ENCODE results near the gene PHF5A. TPM values are rescaled to one million over a fixed set of nuclear protein-coding genes. Genes with fewer than 3 reads are reported as not detected.

Gene PHF5A
- polyA plus RNA-seq, 1 of the 3 experiments (the other 2 are of a cell fraction) = 39.6 TPM

DNA sequence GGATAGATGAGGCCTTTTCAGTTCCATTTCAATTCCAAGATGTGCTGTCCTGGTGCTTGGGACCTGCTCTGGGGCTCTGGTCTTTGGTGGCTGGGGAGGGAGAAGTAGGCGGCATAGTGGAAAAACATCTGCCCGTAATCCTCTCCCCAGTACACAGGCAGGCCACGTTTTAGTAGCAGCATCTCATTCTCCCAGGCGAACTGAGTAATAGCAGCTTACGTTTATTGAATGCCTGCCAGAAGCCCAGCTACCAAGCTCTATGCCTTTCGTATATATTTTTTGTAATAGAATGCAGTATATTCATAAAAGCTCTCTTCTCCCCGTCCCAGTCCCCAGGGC lies 11.9 kb upstream of the PHF5A start:
- peaks cover 56% of the 10 kb centered on the region for H3K79me2 ChIP-seq (ENCODE audit: insufficient read depth)
- no peaks in the 10 kb centered on the region for H3K36me3 ChIP-seq (replicated peaks in 1 of 2; ENCODE audit: control insufficient read depth in 1 of 2, insufficient read depth in 2 of 2, low read length in 1 of 2)
- H3K27me3 ChIP-seq (ENCODE audit: insufficient read depth) = no peaks in the 10 kb centered on the region
- no peak for DNase-seq
- POLR2A ChIA-PET = no interaction called here
- TF ChIP-seq NRF1 (IDR thresholded peaks at IDR 0.05; ENCODE audit: low read depth, low read length) = no peak
- TF ChIP-seq MXI1 (IDR thresholded peaks at IDR 0.05; ENCODE audit: low read depth, low read length) = no peak
- TF ChIP-seq FOXM1 (IDR thresholded peaks at IDR 0.05; ENCODE audit: low read depth) = no peak
- no peak for TF ChIP-seq RCOR1 (IDR thresholded peaks at IDR 0.05; ENCODE audit: low read length)
- no peak for TF ChIP-seq JUND (IDR thresholded peaks at IDR 0.05)
- TF ChIP-seq TEAD4 (IDR thresholded peaks at IDR 0.05; ENCODE audit: borderline replicate concordance, insufficient read depth) = no peak
- no peak for TF ChIP-seq POLR2AphosphoS5 (IDR thresholded peaks at IDR 0.05; ENCODE audit: low read depth, low read length)
- TF ChIP-seq, protein P1, sequence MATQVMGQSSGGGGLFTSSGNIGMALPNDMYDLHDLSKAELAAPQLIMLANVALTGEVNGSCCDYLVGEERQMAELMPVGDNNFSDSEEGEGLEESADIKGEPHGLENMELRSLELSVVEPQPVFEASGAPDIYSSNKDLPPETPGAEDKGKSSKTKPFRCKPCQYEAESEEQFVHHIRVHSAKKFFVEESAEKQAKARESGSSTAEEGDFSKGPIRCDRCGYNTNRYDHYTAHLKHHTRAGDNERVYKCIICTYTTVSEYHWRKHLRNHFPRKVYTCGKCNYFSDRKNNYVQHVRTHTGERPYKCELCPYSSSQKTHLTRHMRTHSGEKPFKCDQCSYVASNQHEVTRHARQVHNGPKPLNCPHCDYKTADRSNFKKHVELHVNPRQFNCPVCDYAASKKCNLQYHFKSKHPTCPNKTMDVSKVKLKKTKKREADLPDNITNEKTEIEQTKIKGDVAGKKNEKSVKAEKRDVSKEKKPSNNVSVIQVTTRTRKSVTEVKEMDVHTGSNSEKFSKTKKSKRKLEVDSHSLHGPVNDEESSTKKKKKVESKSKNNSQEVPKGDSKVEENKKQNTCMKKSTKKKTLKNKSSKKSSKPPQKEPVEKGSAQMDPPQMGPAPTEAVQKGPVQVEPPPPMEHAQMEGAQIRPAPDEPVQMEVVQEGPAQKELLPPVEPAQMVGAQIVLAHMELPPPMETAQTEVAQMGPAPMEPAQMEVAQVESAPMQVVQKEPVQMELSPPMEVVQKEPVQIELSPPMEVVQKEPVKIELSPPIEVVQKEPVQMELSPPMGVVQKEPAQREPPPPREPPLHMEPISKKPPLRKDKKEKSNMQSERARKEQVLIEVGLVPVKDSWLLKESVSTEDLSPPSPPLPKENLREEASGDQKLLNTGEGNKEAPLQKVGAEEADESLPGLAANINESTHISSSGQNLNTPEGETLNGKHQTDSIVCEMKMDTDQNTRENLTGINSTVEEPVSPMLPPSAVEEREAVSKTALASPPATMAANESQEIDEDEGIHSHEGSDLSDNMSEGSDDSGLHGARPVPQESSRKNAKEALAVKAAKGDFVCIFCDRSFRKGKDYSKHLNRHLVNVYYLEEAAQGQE (IDR thresholded peaks at IDR 0.05; ENCODE audit: low read depth, low read length) = no peak
- TF ChIP-seq GATA2 (CRISPR knock-in tag; IDR thresholded peaks at IDR 0.05) = no peak
- TF ChIP-seq, protein P2, sequence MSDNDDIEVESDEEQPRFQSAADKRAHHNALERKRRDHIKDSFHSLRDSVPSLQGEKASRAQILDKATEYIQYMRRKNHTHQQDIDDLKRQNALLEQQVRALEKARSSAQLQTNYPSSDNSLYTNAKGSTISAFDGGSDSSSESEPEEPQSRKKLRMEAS (IDR thresholded peaks at IDR 0.05; ENCODE audit: low read depth) = no peak
- TF ChIP-seq, protein P3, sequence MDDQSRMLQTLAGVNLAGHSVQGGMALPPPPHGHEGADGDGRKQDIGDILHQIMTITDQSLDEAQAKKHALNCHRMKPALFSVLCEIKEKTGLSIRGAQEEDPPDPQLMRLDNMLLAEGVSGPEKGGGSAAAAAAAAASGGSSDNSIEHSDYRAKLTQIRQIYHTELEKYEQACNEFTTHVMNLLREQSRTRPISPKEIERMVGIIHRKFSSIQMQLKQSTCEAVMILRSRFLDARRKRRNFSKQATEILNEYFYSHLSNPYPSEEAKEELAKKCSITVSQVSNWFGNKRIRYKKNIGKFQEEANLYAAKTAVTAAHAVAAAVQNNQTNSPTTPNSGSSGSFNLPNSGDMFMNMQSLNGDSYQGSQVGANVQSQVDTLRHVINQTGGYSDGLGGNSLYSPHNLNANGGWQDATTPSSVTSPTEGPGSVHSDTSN (IDR thresholded peaks at IDR 0.05) = no peak
- TF ChIP-seq NFIC (IDR thresholded peaks at IDR 0.05; ENCODE audit: borderline replicate concordance) = no peak
- no peak for TF ChIP-seq GABPA (IDR thresholded peaks at IDR 0.05; ENCODE audit: low read depth)
- TF ChIP-seq, protein P4, sequence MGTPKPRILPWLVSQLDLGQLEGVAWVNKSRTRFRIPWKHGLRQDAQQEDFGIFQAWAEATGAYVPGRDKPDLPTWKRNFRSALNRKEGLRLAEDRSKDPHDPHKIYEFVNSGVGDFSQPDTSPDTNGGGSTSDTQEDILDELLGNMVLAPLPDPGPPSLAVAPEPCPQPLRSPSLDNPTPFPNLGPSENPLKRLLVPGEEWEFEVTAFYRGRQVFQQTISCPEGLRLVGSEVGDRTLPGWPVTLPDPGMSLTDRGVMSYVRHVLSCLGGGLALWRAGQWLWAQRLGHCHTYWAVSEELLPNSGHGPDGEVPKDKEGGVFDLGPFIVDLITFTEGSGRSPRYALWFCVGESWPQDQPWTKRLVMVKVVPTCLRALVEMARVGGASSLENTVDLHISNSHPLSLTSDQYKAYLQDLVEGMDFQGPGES (IDR thresholded peaks at IDR 0.05; ENCODE audit: low read depth, low read length) = no peak
- TF ChIP-seq, protein P5, sequence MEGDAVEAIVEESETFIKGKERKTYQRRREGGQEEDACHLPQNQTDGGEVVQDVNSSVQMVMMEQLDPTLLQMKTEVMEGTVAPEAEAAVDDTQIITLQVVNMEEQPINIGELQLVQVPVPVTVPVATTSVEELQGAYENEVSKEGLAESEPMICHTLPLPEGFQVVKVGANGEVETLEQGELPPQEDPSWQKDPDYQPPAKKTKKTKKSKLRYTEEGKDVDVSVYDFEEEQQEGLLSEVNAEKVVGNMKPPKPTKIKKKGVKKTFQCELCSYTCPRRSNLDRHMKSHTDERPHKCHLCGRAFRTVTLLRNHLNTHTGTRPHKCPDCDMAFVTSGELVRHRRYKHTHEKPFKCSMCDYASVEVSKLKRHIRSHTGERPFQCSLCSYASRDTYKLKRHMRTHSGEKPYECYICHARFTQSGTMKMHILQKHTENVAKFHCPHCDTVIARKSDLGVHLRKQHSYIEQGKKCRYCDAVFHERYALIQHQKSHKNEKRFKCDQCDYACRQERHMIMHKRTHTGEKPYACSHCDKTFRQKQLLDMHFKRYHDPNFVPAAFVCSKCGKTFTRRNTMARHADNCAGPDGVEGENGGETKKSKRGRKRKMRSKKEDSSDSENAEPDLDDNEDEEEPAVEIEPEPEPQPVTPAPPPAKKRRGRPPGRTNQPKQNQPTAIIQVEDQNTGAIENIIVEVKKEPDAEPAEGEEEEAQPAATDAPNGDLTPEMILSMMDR (IDR thresholded peaks at IDR 0.05) = no peak
- H3F3A ChIP-seq (replicated peaks; ENCODE audit: insufficient read depth) = no peaks in the 10 kb centered on the region
- 59% methylated on average over 7 of the region's 7 CpGs for WGBS (ENCODE audit: low lambda C conversion rate)
- H3K4me3 ChIP-seq (ENCODE audit: low read depth in 2 of 2, low read length in 1 of 2) = no peak overlapping the region
- H3K9ac ChIP-seq = no peak overlapping the region
- no peaks in the 10 kb centered on the region for H3K9me2 ChIP-seq
- no peaks in the 10 kb centered on the region for H3K9me3 ChIP-seq
- H3K4me2 ChIP-seq = no peak overlapping the region
- H4K20me1 ChIP-seq (ENCODE audit: insufficient read depth) = peaks cover 4% of the 10 kb centered on the region; the same call in 1 of the 2 replicates
- H3K4me1 ChIP-seq (ENCODE audit: control insufficient read depth in 1 of 2, insufficient read depth in 2 of 2, low read depth in 1 of 2, low read length in 1 of 2) = no peaks in the 10 kb centered on the region
- H2AFZ ChIP-seq (ENCODE audit: low read depth) = no peak overlapping the region
- H3K27ac ChIP-seq (ENCODE audit: low read depth in 2 of 2, low read length in 1 of 2) = peak overlapping the region in 1 of 2 experiments; percentile 20; a peak in 1 of 4 replicates
- CTCF ChIA-PET = no interaction called here
